VCaP (cell line): ENCODE results near the gene IQCM.

Experiments
- H3K27ac ChIP-seq: fragments of 450-650 bp; 2 replicates; pipeline ENCODE4 v1.5.1; 2017
- CTCF ChIP-seq: fragments of 450-650 bp; conservative IDR thresholded peaks from 2 replicates; pipeline ENCODE4 v1.5.1; 2017; ENCODE audit warnings: mild to moderate bottlenecking, moderate library complexity

Gene IQCM

GRCh38 chr4:149784018-149784417 is 31.6 kb downstream of the IQCM start:
- no peak overlapping the region for H3K27ac ChIP-seq
- no peak for TF ChIP-seq CTCF

GRCh38 chr4:149781150-149781549 is 34.5 kb downstream of the IQCM start:
- H3K27ac ChIP-seq = no peak overlapping the region
- no peak for TF ChIP-seq CTCF

- no peak for TF ChIP-seq CTCF
- no peak overlapping the region for H3K27ac ChIP-seq
These were observed 47.2 kb downstream of the IQCM start for GRCh38 chr4:149768477-149768876.

- no peak overlapping the region for H3K27ac ChIP-seq
- TF ChIP-seq CTCF = no peak
These were observed 49.5 kb downstream of the IQCM start for GRCh38 chr4:149766135-149766534.

GRCh38 chr4:149765630-149766029 is 50.0 kb downstream of the IQCM start:
- TF ChIP-seq CTCF = no peak
- no peak overlapping the region for H3K27ac ChIP-seq

- no peak overlapping the region for H3K27ac ChIP-seq
- no peak for TF ChIP-seq CTCF
These were observed 59.7 kb downstream of the IQCM start for GRCh38 chr4:149755969-149756368.

GRCh38 chr4:149754526-149754925 is 61.1 kb downstream of the IQCM start:
- TF ChIP-seq CTCF = no peak
- no peak overlapping the region for H3K27ac ChIP-seq

- TF ChIP-seq CTCF = no peak
These were observed 62.9 kb downstream of the IQCM start for GRCh38 chr4:149752729-149753128.

More at GRCh38 chr4:149752729-149753128, 62.9 kb downstream of the IQCM start:
- H3K27ac ChIP-seq = no peak overlapping the region
